IMR-90 (cell line): ENCODE data around the gene TIAM1. TPM values are rescaled to one million over a fixed set of nuclear protein-coding genes. Genes with fewer than 3 reads are reported as not detected.

Source experiments
- ATAC-seq: fragments of 200-7000 bp; cut with Tn5 transposase; 2 replicates; pipeline ENCODE4 v1.9.1; 2020; ENCODE audit warnings: low read depth, mild to moderate bottlenecking, moderate library complexity
- BruUV-seq: library from RNA; stranded (reverse); fragments of 400-500 nt; replicated peaks from 2 replicates; lab custom pipeline; 2021; lab: Mats Ljungman, UMichigan
- CTCF ChIA-PET: fragments of 300-600 bp; formaldehyde crosslinking; extraction: SDS; loops from one replicate; lab custom pipeline; 2021; ENCODE audit warnings: antibody characterized with exemption; lab: Yijun Ruan, JAX
- POLR2A ChIA-PET: fragments of 300-600 bp; sonication (Branson Sonifier 250); formaldehyde crosslinking; loops from one replicate; lab custom pipeline; 2022; ENCODE audit warnings: antibody characterized with exemption; ENCODE audit not compliant: unreplicated experiment; lab: Charles Lee
- DNase-seq: peaks from one replicate; pipeline ENCODE4 v3.0.0; 2013
- H2AFZ ChIP-seq: replicated peaks from 2 replicates; pipeline ENCODE3; 2013; ENCODE audit warnings: low read length, mild to moderate bottlenecking; ENCODE audit not compliant: poor library complexity
- H2AK5ac ChIP-seq: 2 replicates; pipeline ENCODE4 v1.6.1; 2013; ENCODE audit warnings: low read depth, low read length, inconsistent platforms
- H2AK9ac ChIP-seq: replicated peaks from 2 replicates; pipeline ENCODE3; 2013; ENCODE audit warnings: mild to moderate bottlenecking, low read depth, low read length, moderate library complexity; ENCODE audit not compliant: poor library complexity
- H2BK120ac ChIP-seq: 2 replicates; pipeline ENCODE4 v1.6.1; 2013; ENCODE audit warnings: low read depth, low read length, inconsistent platforms
- H2BK15ac ChIP-seq: 3 replicates; pipeline ENCODE4 v1.6.1; 2013; ENCODE audit warnings: low read depth, low read length, inconsistent platforms
- H2BK20ac ChIP-seq: 2 replicates; pipeline ENCODE4 v1.6.1; 2013; ENCODE audit warnings: low read depth, mild to moderate bottlenecking, inconsistent platforms, low read length, moderate library complexity
- H2BK5ac ChIP-seq: 2 replicates; pipeline ENCODE4 v1.6.1; 2013; ENCODE audit warnings: mild to moderate bottlenecking, low read depth, low read length, inconsistent platforms; ENCODE audit not compliant: poor library complexity, severe bottlenecking
- H3K14ac ChIP-seq: replicated peaks from 2 replicates; pipeline ENCODE4 v1.6.1; 2013; ENCODE audit warnings: low read depth, low read length, inconsistent platforms
- H3K18ac ChIP-seq: 2 replicates; pipeline ENCODE4 v1.6.1; 2013; ENCODE audit warnings: low read depth, low read length, control low read depth
- H3K23ac ChIP-seq: 2 replicates; pipeline ENCODE4 v1.6.1; 2013; ENCODE audit warnings: low read depth, low read length, inconsistent platforms
- H3K27ac ChIP-seq: 2 replicates; pipeline ENCODE4 v1.5.1; 2013; ENCODE audit warnings: mild to moderate bottlenecking, control low read depth, low read length; ENCODE audit not compliant: insufficient read depth
- H3K27me3 ChIP-seq: 2 replicates; pipeline ENCODE4 v1.6.1; 2013; ENCODE audit warnings: low read length; ENCODE audit not compliant: control insufficient read depth, insufficient read depth
- H3K36me3 ChIP-seq: 2 replicates; pipeline ENCODE4 v1.6.1; 2013; ENCODE audit warnings: low read length, mixed read lengths; ENCODE audit not compliant: control insufficient read depth, insufficient read depth
- H3K4ac ChIP-seq: 2 replicates; pipeline ENCODE4 v1.6.1; 2013; ENCODE audit warnings: low read depth, low read length, inconsistent platforms
- H3K4me1 ChIP-seq: 2 replicates; pipeline ENCODE4 v1.6.1; 2013; ENCODE audit warnings: low read length, mixed read lengths; ENCODE audit not compliant: control insufficient read depth, insufficient read depth
- H3K4me2 ChIP-seq: 2 replicates; pipeline ENCODE4 v1.6.1; 2013; ENCODE audit warnings: low read depth, mild to moderate bottlenecking, control low read depth, low read length, moderate library complexity
- H3K4me3 ChIP-seq: 2 replicates; pipeline ENCODE4 v1.5.1; 2013; ENCODE audit warnings: low read depth, mild to moderate bottlenecking, control low read depth, low read length, moderate library complexity; ENCODE audit not compliant: insufficient read depth
- H3K56ac ChIP-seq: 2 replicates; pipeline ENCODE4 v1.6.1; 2013; ENCODE audit warnings: low read length, inconsistent platforms; ENCODE audit not compliant: insufficient read depth; ENCODE audit errors: extremely low read depth
- H3K79me1 ChIP-seq, 2 experiments: 2 replicates each; pipeline ENCODE4 v1.6.1; 2013; ENCODE audit warnings: low read length in 2 of 2, inconsistent platforms in 1 of 2, low read depth in 1 of 2
- H3K9ac ChIP-seq: 2 replicates; pipeline ENCODE4 v1.6.1; 2013; ENCODE audit warnings: low read depth, low read length, control low read depth
- H3K9me1 ChIP-seq: 2 replicates; pipeline ENCODE4 v1.6.1; 2013; ENCODE audit warnings: low read length, inconsistent platforms; ENCODE audit not compliant: insufficient read depth
- H3K9me3 ChIP-seq: 2 replicates; pipeline ENCODE4 v1.6.1; 2013; ENCODE audit warnings: low read length; ENCODE audit not compliant: control insufficient read depth, insufficient read depth
- H4K20me1 ChIP-seq: 2 replicates; pipeline ENCODE4 v1.6.1; 2013; ENCODE audit warnings: low read length, inconsistent platforms; ENCODE audit not compliant: insufficient read depth
- H4K5ac ChIP-seq: 2 replicates; pipeline ENCODE4 v1.6.1; 2013; ENCODE audit warnings: mild to moderate bottlenecking, low read depth, low read length, control low read depth
- H4K8ac ChIP-seq, 2 experiments: 2 replicates each; pipeline ENCODE4 v1.6.1; 2013; ENCODE audit warnings: low read depth in 2 of 2, low read length in 2 of 2, control low read depth in 1 of 2, inconsistent platforms in 1 of 2
- H4K91ac ChIP-seq: 2 replicates; pipeline ENCODE4 v1.6.1; 2013; ENCODE audit warnings: low read depth, low read length, inconsistent platforms; ENCODE audit not compliant: insufficient read depth
- BHLHE40 ChIP-seq: fragments of 150-350 bp; IDR thresholded peaks from 2 replicates; pipeline ENCODE4 v1.6.1; 2016; ENCODE audit warnings: mild to moderate bottlenecking, low read depth, low read length
- CEBPB ChIP-seq: IDR thresholded peaks from 2 replicates; pipeline ENCODE4 v1.6.1; 2012; ENCODE audit warnings: low read depth, low read length, improper control_type of control experiment
- ELK1 ChIP-seq: fragments of 150-350 bp; IDR thresholded peaks from 2 replicates; pipeline ENCODE4 v1.6.1; 2016; ENCODE audit warnings: low read depth, mild to moderate bottlenecking, low read length, moderate library complexity, borderline replicate concordance
- MAZ ChIP-seq: IDR thresholded peaks from 2 replicates; pipeline ENCODE4 v1.6.1; 2012; ENCODE audit warnings: low read depth, mild to moderate bottlenecking, low read length, improper control_type of control experiment, moderate library complexity, borderline replicate concordance
- MXI1 ChIP-seq: IDR thresholded peaks from 2 replicates; pipeline ENCODE4 v1.6.1; 2012; ENCODE audit warnings: low read depth, mild to moderate bottlenecking, low read length, moderate library complexity, borderline replicate concordance
- NFE2L2 ChIP-seq: fragments of 150-350 bp; IDR thresholded peaks from 2 replicates; pipeline ENCODE4 v1.6.1; 2016; ENCODE audit warnings: low read depth, mild to moderate bottlenecking, low read length
- POLR2A ChIP-seq: IDR thresholded peaks from 2 replicates; pipeline ENCODE4 v1.6.1; 2012; ENCODE audit warnings: mild to moderate bottlenecking, low read depth, low read length
- RAD21 ChIP-seq: IDR thresholded peaks from 2 replicates; pipeline ENCODE4 v1.6.1; 2012; ENCODE audit warnings: low read length, improper control_type of control experiment
- SMC3 ChIP-seq: fragments of 150-350 bp; IDR thresholded peaks from 2 replicates; pipeline ENCODE4 v1.6.1; 2016; ENCODE audit warnings: low read depth, mild to moderate bottlenecking, antibody characterized with exemption, low read length, moderate library complexity
- USF2 ChIP-seq: fragments of 150-350 bp; IDR thresholded peaks from 2 replicates; pipeline ENCODE4 v1.6.1; 2017; ENCODE audit warnings: mild to moderate bottlenecking, antibody characterized with exemption, low read length, low read depth
- whole genome bisulfite sequencing, 2 experiments: methylation state at CpG; one replicate each; pipeline versions ENCODE4 v1.1.5 to v1.1.7; 2013; ENCODE audit warnings: missing lambda C conversion rate in 2 of 2; ENCODE audit not compliant: insufficient read length in 1 of 2; ENCODE audit errors: extremely low coverage in 2 of 2; 5-methylcytosine and 5-hydroxymethylcytosine counted together
- dilution Hi-C: fragments of 300-500 bp; cut with HindIII; formaldehyde crosslinking; loops from one replicate; pipeline ENCODE4 v1.14.3; 2018; ENCODE audit warnings: low sequenced_read_pairs; ENCODE audit not compliant: unreplicated experiment
- in situ Hi-C: fragments of 300-500 bp; cut with MboI; formaldehyde crosslinking; loops from 3 replicates; pipeline ENCODE4 v1.14.3; 2019; ENCODE audit warnings: low sequenced_read_pairs, inconsistent platforms, mixed read lengths
- intact Hi-C: fragments of 100-400 bp; cut with micrococcal nuclease; formaldehyde crosslinking; loops from 2 replicates; pipeline ENCODE4 v1.10.0; 2022
- polyA plus RNA-seq, 3 experiments: library from polyadenylated mRNA; depleted of rRNA; stranded (reverse); fragments of >200 nt; gene quantifications; 2 replicates each; pipeline ENCODE4 v1.2.3, GENCODE V29; 2012; ENCODE audit warnings: low replicate concordance in 1 of 3
- total RNA-seq: library from RNA; depleted of rRNA; stranded (reverse); fragments of >200 nt; gene quantifications from 2 replicates; pipeline ENCODE4 v1.2.3, GENCODE V29; 2012

The TIAM1 gene
- total and polyA plus RNA-seq, 2 of the 4 experiments (the other 2 are of a cell fraction), result 2.9 to 9.3 TPM

GRCh38 chr21:31289702-31290101 lies 54.4 kb downstream of the TIAM1 start:
- no peak for TF ChIP-seq BHLHE40
- no peak for TF ChIP-seq RAD21
- no peak for TF ChIP-seq MXI1
- no peak for TF ChIP-seq ELK1
- TF ChIP-seq CEBPB, result no peak
- no peak for TF ChIP-seq SMC3
- no peak for TF ChIP-seq POLR2A
- TF ChIP-seq NFE2L2, result no peak
- no peak for TF ChIP-seq USF2
- TF ChIP-seq MAZ, result no peak
- no peak overlapping the region for H2AK5ac ChIP-seq
- H2BK120ac ChIP-seq, result no peak overlapping the region
- H3K9me3 ChIP-seq, result 0 out of 2 replicates have a peak, but pooled peaks cover 2% of the 10 kb centered on the region
- H3K23ac ChIP-seq, result no peak overlapping the region
- no peak overlapping the region for H3K9ac ChIP-seq
- ChIA-PET POLR2A (no interaction called here), CTCF (no interaction called here)
- H2BK15ac ChIP-seq, result peak overlapping the region; percentile 15; the same call in 1 of the 3 replicates
- H3K18ac ChIP-seq, result no peak overlapping the region
- H3K56ac ChIP-seq, result no peak overlapping the region
- no peak overlapping the region for H2AK9ac ChIP-seq
- H3K4ac ChIP-seq, result no peak overlapping the region
- H4K20me1 ChIP-seq, result no peaks in the 10 kb centered on the region
- H3K4me1 ChIP-seq, result peaks cover 14% of the 10 kb centered on the region
- BruUV-seq, result no TSS peak
- no peak overlapping the region for H4K91ac ChIP-seq
- intact Hi-C loops, result no loop called here
- H4K8ac ChIP-seq, result no peak overlapping the region
- no peak overlapping the region for H3K27ac ChIP-seq
- no CpG with 5 or more reads among the region's 4 CpGs for WGBS, 2 experiments
- dilution Hi-C loops, result no loop called here
- H2BK20ac ChIP-seq, result no peak overlapping the region
- H3K27me3 ChIP-seq, result no peaks in the 10 kb centered on the region
- H3K4me3 ChIP-seq, result no peak overlapping the region
- H3K4me2 ChIP-seq, result no peak overlapping the region
- in situ Hi-C loops, result no loop called here
- 0 out of 2 replicates have a peak, but pooled peaks cover 7% of the 10 kb centered on the region for H3K9me1 ChIP-seq
- no peak overlapping the region for H4K5ac ChIP-seq
- no peak for ATAC-seq
- DNase-seq, result no peak
- no peaks in the 10 kb centered on the region; a peak in 1 of 4 replicates for H3K79me1 ChIP-seq
- no peak overlapping the region for H2BK5ac ChIP-seq
- H3K36me3 ChIP-seq, result no peaks in the 10 kb centered on the region
- H3K14ac ChIP-seq, result no peak overlapping the region
- no peak overlapping the region for H2AFZ ChIP-seq
